K562 (cell line): ENCODE measurements around the gene PAIP2. TPM values are rescaled to one million over a fixed set of nuclear protein-coding genes. Genes with fewer than 3 reads are reported as not detected.

Source experiments
- ATAC-seq: fragments of 200-7000 bp; cut with Tn5 transposase; 3 replicates; pipeline ENCODE4 v1.9.1; 2020; ENCODE audit warnings: moderate library complexity
- BruUV-seq: library from RNA; stranded (reverse); fragments of 400-500 nt; replicated peaks from 2 replicates; lab custom pipeline; 2021; lab: Mats Ljungman, UMichigan
- CTCF ChIA-PET: fragments of 300-600 bp; formaldehyde crosslinking; extraction: SDS; loops from one replicate; lab custom pipeline; 2021; ENCODE audit warnings: low intra/inter-chr PET ratio; lab: Yijun Ruan, JAX
- POLR2A ChIA-PET: fragments of 300-600, 350-650 bp; sonication (Branson Sonifier 250); formaldehyde crosslinking; extraction: SDS; loops from one replicate; lab custom pipeline; 2021; ENCODE audit warnings: antibody characterized with exemption, inconsistent platforms; lab: Yijun Ruan, JAX
- DNase-seq, 4 experiments: peaks; one replicate each; pipeline versions ENCODE4 v3.0.0 to v3.0.0-alpha.2; 2011 to 2018; ENCODE audit warnings: low spot score in 3 of 4, mixed read lengths in 3 of 4; ENCODE audit errors: extremely low read depth in 1 of 4
- FAIRE-seq: peaks from 2 replicates; lab custom pipeline; 2011; peaks lifted over from hg19 to GRCh38; lab: Jason Lieb, UNC
- H2AFZ ChIP-seq: 2 replicates; pipeline ENCODE4 v1.6.0; 2011; ENCODE audit warnings: low read depth, low read length, control low read depth, inconsistent platforms
- H3K27ac ChIP-seq: fragments of 200-600 bp; 3 replicates; pipeline ENCODE4 v1.8.0; 2011; ENCODE audit warnings: low read depth, mild to moderate bottlenecking, control low read depth, inconsistent platforms, low read length, moderate library complexity, mixed read lengths; ENCODE audit errors: extremely low read depth
- H3K27me3 ChIP-seq, 2 experiments: fragments of 300-600 bp in 1 of 2; 2 replicates in 1 of 2; 3 replicates in 1 of 2; pipeline versions ENCODE4 v1.6.0 to v1.8.0; 2011; ENCODE audit warnings: inconsistent platforms in 2 of 2, low read length in 2 of 2, mild to moderate bottlenecking in 1 of 2, mixed read lengths in 1 of 2, moderate library complexity in 1 of 2; ENCODE audit not compliant: control insufficient read depth in 2 of 2, insufficient read depth in 2 of 2
- H3K36me3 ChIP-seq: fragments of 300-600 bp; 3 replicates; pipeline ENCODE4 v1.8.0; 2011; ENCODE audit warnings: mild to moderate bottlenecking, low read length, inconsistent platforms; ENCODE audit not compliant: control insufficient read depth, insufficient read depth
- H3K4me1 ChIP-seq, 2 experiments: fragments of 200-600 bp in 1 of 2; replicated peaks in 1 of 2; 2 replicates in 1 of 2; 3 replicates in 1 of 2; pipeline versions ENCODE4 v1.5.1 to v1.8.0; 2011; ENCODE audit warnings: inconsistent platforms in 2 of 2, low read length in 2 of 2, mild to moderate bottlenecking in 1 of 2, mixed read lengths in 1 of 2, moderate library complexity in 1 of 2; ENCODE audit not compliant: control insufficient read depth in 2 of 2, insufficient read depth in 2 of 2
- H3K4me2 ChIP-seq: 2 replicates; pipeline ENCODE4 v1.6.1; 2011; ENCODE audit warnings: low read length, control low read depth, inconsistent platforms, mixed read lengths; ENCODE audit not compliant: insufficient read depth
- H3K4me3 ChIP-seq: fragments of 200-600 bp; sonication (generic), shearing (Covaris generic); 2 replicates; pipeline ENCODE4 v1.5.1; 2016; ENCODE audit warnings: control low read depth, inconsistent platforms
- H3K79me2 ChIP-seq: fragments of 200-600 bp; 3 replicates; pipeline ENCODE4 v1.8.0; 2011; ENCODE audit warnings: low read length, inconsistent platforms; ENCODE audit not compliant: control insufficient read depth, insufficient read depth
- H3K9ac ChIP-seq, 2 experiments: 2 replicates each; pipeline versions ENCODE4 v1.6.0 to v1.6.1; 2011; ENCODE audit warnings: low read depth in 2 of 2, low read length in 2 of 2, control low read depth in 1 of 2, inconsistent platforms in 1 of 2, mild to moderate bottlenecking in 1 of 2, mixed read lengths in 1 of 2; ENCODE audit not compliant: insufficient read depth in 1 of 2
- H3K9me1 ChIP-seq: one replicate; pipeline ENCODE4 v1.6.0; 2011; ENCODE audit warnings: inconsistent platforms, mild to moderate bottlenecking, low read length, moderate library complexity; ENCODE audit not compliant: control insufficient read depth, insufficient read depth
- H3K9me3 ChIP-seq: replicated peaks from 2 replicates; pipeline ENCODE4 v1.5.1; 2011; ENCODE audit warnings: low read depth, low read length, inconsistent platforms; ENCODE audit not compliant: control insufficient read depth, insufficient read depth
- H4K20me1 ChIP-seq: replicated peaks from 2 replicates; pipeline ENCODE4 v1.6.1; 2011; ENCODE audit warnings: low read length, inconsistent platforms, mixed read lengths; ENCODE audit not compliant: control insufficient read depth, insufficient read depth
- AFF1 ChIP-seq, 2 experiments: fragments of 450-650 bp; IDR thresholded peaks; 2 replicates each; pipeline ENCODE4 v1.6.1; 2018; ENCODE audit warnings: mild to moderate bottlenecking in 2 of 2, low read depth in 1 of 2; ENCODE audit not compliant: partially characterized antibody in 2 of 2
- ATF6 ChIP-seq: sonication (generic); formaldehyde crosslinking; IDR thresholded peaks from 2 replicates; pipeline ENCODE4 v1.4.0; 2020; ENCODE audit warnings: mild to moderate bottlenecking, missing genetic modification reagents
- ELF4 ChIP-seq: fragments of 450-650 bp; formaldehyde crosslinking; IDR thresholded peaks from 2 replicates; pipeline ENCODE4 v1.4.0; 2022; ENCODE audit warnings: missing genetic modification characterization
- HDAC8 ChIP-seq: fragments of 450-650 bp; IDR thresholded peaks from 2 replicates; pipeline ENCODE4 v1.6.1; 2016; ENCODE audit warnings: mild to moderate bottlenecking, missing genetic modification characterization, moderate library complexity, missing compliant biosample characterization
- IRF1 ChIP-seq: sonication (generic); formaldehyde crosslinking; IDR thresholded peaks from 2 replicates; pipeline ENCODE4 v1.8.0; 2022; ENCODE audit warnings: missing genetic modification reagents, mild to moderate bottlenecking, borderline replicate concordance
- NRF1 ChIP-seq, 2 experiments: fragments of 450-650 bp; IDR thresholded peaks in 1 of 2; conservative IDR thresholded peaks in 1 of 2; 2 replicates each; pipeline ENCODE4 v1.6.1; 2014; ENCODE audit warnings: mild to moderate bottlenecking in 2 of 2
- ZC3H11A ChIP-seq: IDR thresholded peaks from 2 replicates; pipeline ENCODE4 v1.6.1; 2012; ENCODE audit warnings: low read depth, low read length, improper control_type of control experiment
- ZNF23 ChIP-seq: fragments of 250-450 bp; sonication (Bioruptor Pico); IDR thresholded peaks from 2 replicates; pipeline ENCODE4 v1.4.0; 2020; ENCODE audit warnings: mild to moderate bottlenecking
- WGBS: fragments of 100-300 bp; shearing (Covaris generic); methylation state at CpG from one replicate; pipeline ENCODE4 v1.1.6; 2016; ENCODE audit warnings: low coverage, mixed read lengths; ENCODE audit not compliant: insufficient coverage; ENCODE audit errors: missing lambda C conversion rate; 5-methylcytosine and 5-hydroxymethylcytosine counted together
- in situ Hi-C: fragments of 300-500 bp; cut with MboI; formaldehyde crosslinking; loops from 4 replicates; pipeline ENCODE4 v1.15.0; 2018; ENCODE audit warnings: inconsistent platforms, mixed read lengths
- intact Hi-C: fragments of 100-400 bp; cut with micrococcal nuclease; formaldehyde crosslinking; loops from 2 replicates; pipeline ENCODE4 v1.14.2; 2022
- polyA plus RNA-seq, 8 experiments: library from polyadenylated mRNA; depleted of rRNA in 4 of 8; stranded (reverse) in 5 of 8; unstranded in 3 of 8; fragments of >200 nt; fragmentation: Nextera tagmentation in 2 of 8; fragmentation: Illumina TruSeq in 1 of 8; extraction: Ambion mirVana in 2 of 8; extraction: Trizol in 1 of 8; gene quantifications; 2 replicates each; pipeline versions ENCODE4 v1.2.1 to v1.2.3, GENCODE V29; 2011 to 2014; ENCODE audit warnings: inconsistent platforms in 1 of 8, missing spikeins in 1 of 8
- total RNA-seq, 7 experiments: library from RNA; depleted of rRNA in 6 of 7; stranded (reverse); fragments of >200 nt in 6 of 7; fragmentation: Illumina TruSeq in 2 of 7; extraction: Trizol in 2 of 7; gene quantifications; 2 replicates each; pipeline versions ENCODE4 v1.2.1 to v1.2.3, GENCODE V29; 2011 to 2021; ENCODE audit warnings: low replicate concordance in 1 of 7

The PAIP2 gene
- total and polyA plus RNA-seq, 9 of the 15 experiments (the other 6 are each of a cell fraction or from before 2014, with no cell fraction given) = 78.3 to 187 (median 128) TPM

GRCh38 chr5:139413153-139413552 is 71.5 kb downstream of the PAIP2 start (continued):
- TF ChIP-seq ATF6 (CRISPR knock-in tag) (no peak), NRF1 (conservative IDR thresholded peaks at IDR 0.05 in 1 of 2, IDR thresholded peaks at IDR 0.05 in 1 of 2) (no peak)
- TF ChIP-seq, all 486 proteins: peak for 0

- no peak overlapping the region for H2AFZ ChIP-seq
- no peak overlapping the region for H3K4me3 ChIP-seq
- no peaks in the 10 kb centered on the region for H3K9me1 ChIP-seq
- H3K9ac ChIP-seq = no peak overlapping the region
- H3K36me3 ChIP-seq = no peaks in the 10 kb centered on the region
- FAIRE-seq (no peak), ATAC-seq (no peak), DNase-seq (no peak)
- H4K20me1 ChIP-seq = no peaks in the 10 kb centered on the region
- TF ChIP-seq ELF4 (CRISPR knock-in tag) (no peak), IRF1 (no peak), ZNF23 (no peak), AFF1 (IDR thresholded peaks at IDR 0.05; ENCODE audit: low read depth in 1 of 2, partially characterized antibody in 2 of 2) (no peak), ZC3H11A (no peak), HDAC8 (tag) (no peak)
- intact Hi-C loops = no loop called here
- H3K27me3 ChIP-seq = no peaks in the 10 kb centered on the region
- no peak overlapping the region for H3K27ac ChIP-seq
- peaks cover 4 to 13% of the 10 kb centered on the region in 2 experiments for H3K4me1 ChIP-seq
- no TSS peak for BruUV-seq
- in situ Hi-C loops = loop anchor here (10.0 kb wide), 1 partner anchor 351 kb away; no protein-coding TSS in a partner anchor
- ChIA-PET POLR2A (interaction anchor here (0.6 kb wide), 1 partner anchor 10 kb away, joined by 3 read pairs; the partner anchor contains the start of gene SPATA24), CTCF (no interaction called here)
- H3K9me3 ChIP-seq = no peaks in the 10 kb centered on the region
- 27% methylated on average over 6 of the region's 6 CpGs for WGBS
- no peak overlapping the region for H3K4me2 ChIP-seq
- no peaks in the 10 kb centered on the region for H3K79me2 ChIP-seq
Measured at GRCh38 chr5:139413963-139414362, 72.3 kb downstream of the PAIP2 start.
